ENCODE measurements around the gene CLEC2B. TPM values are rescaled to one million over a fixed set of nuclear protein-coding genes. Genes with fewer than 3 reads are reported as not detected.

Gene CLEC2B
- polyA plus RNA-seq, 1 experiment, result 0.04 TPM

DNA sequence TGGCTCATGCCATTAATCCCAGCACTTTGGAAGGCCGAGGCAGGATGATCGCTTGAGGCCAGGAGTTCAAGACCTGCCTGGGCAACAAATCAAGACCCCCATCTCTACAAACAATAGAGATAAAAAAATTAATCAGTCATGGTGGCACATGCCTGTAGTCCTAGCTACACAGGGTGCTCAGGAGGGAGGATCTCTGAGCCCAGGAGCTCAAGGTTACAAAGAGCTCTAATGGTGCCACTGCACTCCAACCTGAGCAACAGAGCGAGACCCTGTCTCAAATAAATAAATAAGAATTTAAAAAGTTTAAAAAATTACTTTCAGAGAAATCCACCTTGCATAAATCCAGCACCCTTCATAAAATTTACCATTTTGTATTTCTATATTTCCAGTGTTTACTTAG is 39.7 kb downstream of the CLEC2B start:
- no peak for DNase-seq (ENCODE audit: low read depth)
- TF ChIP-seq, protein P1, sequence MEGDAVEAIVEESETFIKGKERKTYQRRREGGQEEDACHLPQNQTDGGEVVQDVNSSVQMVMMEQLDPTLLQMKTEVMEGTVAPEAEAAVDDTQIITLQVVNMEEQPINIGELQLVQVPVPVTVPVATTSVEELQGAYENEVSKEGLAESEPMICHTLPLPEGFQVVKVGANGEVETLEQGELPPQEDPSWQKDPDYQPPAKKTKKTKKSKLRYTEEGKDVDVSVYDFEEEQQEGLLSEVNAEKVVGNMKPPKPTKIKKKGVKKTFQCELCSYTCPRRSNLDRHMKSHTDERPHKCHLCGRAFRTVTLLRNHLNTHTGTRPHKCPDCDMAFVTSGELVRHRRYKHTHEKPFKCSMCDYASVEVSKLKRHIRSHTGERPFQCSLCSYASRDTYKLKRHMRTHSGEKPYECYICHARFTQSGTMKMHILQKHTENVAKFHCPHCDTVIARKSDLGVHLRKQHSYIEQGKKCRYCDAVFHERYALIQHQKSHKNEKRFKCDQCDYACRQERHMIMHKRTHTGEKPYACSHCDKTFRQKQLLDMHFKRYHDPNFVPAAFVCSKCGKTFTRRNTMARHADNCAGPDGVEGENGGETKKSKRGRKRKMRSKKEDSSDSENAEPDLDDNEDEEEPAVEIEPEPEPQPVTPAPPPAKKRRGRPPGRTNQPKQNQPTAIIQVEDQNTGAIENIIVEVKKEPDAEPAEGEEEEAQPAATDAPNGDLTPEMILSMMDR (IDR thresholded peaks at IDR 0.05; ENCODE audit: insufficient read depth, low read depth, low read length), result no peak
- Histone ChIP-seq H3K36me3 (ENCODE audit: control insufficient read depth, insufficient read depth, low read length) (no peaks in the 10 kb centered on the region), H3K4me3 (ENCODE audit: low read depth, low read length) (no peak overlapping the region), H3K27me3 (ENCODE audit: control insufficient read depth, insufficient read depth, low read length) (no peaks in the 10 kb centered on the region)
- CTCF ChIA-PET, result interaction anchor here (2.1 kb wide), 1 partner anchor 16 kb away, joined by 9 read pairs; no protein-coding TSS in a partner anchor
- POLR2A ChIA-PET, result no interaction called here

DNA sequence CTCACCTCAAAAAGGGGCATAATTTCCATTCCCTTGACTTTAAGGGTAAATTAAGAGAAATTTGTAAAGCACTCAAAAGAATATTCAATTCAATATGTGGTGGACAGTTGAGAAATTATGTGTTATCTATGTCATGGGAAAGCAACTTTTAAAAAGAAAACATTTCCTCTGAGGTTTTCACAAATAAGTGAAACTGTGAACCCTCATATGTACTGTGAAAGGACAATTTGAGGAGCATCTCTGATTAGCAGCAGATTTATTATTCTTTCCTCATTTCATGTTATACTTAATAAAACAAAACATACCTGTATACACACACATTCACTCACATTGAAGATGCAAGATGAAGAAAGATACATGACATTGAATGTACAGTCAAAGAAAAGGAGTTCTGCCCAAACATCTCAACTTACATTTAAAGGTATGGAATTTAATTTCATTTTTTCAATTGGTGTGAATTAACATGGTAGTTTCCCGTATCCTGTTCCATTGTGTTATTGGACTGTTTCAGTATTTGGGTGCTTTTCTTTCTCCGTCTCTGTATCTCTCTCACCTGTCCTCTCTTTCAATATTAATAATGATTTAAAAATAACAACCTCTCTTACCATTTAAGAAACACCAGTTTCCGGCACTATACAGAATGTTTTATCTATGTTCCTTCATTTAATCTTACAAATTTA is 41.8 kb downstream of the CLEC2B start, which contains the start of gene KLRF1:
TSS of gene KLRF1 (plus strand) at position 273 of the 680 bp plus-strand sequence. CDS start at position 337, 64 bp downstream.
- DNase-seq (ENCODE audit: low read depth), result no peak
- TF ChIP-seq, protein P1 (IDR thresholded peaks at IDR 0.05; ENCODE audit: insufficient read depth, low read depth, low read length), result no peak
- ChIA-PET POLR2A (no interaction called here), CTCF (no interaction called here)
- H3K27me3 ChIP-seq (ENCODE audit: control insufficient read depth, insufficient read depth, low read length), result no peaks in the 10 kb centered on the region
- no peaks in the 10 kb centered on the region for H3K36me3 ChIP-seq (ENCODE audit: control insufficient read depth, insufficient read depth, low read length)
- H3K4me3 ChIP-seq (ENCODE audit: low read depth, low read length), result no peak within 1 kb of the TSS

DNA sequence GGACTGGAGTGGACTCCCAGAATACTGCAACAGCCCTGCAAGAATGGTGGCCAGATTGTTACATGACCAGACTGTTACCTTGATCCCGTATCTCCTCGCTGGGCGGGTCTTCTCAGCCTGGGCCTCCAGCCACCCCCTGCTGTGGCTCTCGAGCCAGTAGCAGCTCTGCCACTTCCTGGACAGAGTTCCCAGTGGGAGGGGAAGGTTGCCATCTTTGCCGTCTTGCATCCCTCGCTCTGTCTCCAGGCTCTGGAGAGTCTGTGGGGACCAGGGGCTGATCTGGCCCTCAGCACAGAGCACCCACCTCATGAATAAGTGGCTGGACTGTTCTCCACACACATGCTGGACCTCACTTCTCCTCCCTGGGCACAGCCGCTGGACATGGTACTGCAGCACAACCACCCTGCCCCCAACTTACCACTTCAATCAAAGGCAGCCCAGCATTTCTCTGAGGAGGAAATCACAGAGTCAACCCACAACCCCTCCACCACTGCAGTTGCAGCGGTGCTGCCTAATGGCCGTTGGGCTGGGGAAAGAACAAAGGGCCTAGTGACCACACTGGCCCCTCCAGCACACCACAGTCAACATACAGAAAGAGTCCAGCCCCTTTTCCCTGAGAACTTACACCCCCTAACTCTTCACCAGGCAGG is 48.7 kb downstream of the CLEC2B start:
- Histone ChIP-seq H3K27me3 (ENCODE audit: control insufficient read depth, insufficient read depth, low read length) (no peaks in the 10 kb centered on the region), H3K36me3 (ENCODE audit: control insufficient read depth, insufficient read depth, low read length) (no peaks in the 10 kb centered on the region), H3K4me3 (ENCODE audit: low read depth, low read length) (no peak overlapping the region)
- no peak for DNase-seq (ENCODE audit: low read depth)
- ChIA-PET POLR2A (no interaction called here), CTCF (no interaction called here)
- TF ChIP-seq, protein P1 (IDR thresholded peaks at IDR 0.05; ENCODE audit: insufficient read depth, low read depth, low read length), result no peak

DNA sequence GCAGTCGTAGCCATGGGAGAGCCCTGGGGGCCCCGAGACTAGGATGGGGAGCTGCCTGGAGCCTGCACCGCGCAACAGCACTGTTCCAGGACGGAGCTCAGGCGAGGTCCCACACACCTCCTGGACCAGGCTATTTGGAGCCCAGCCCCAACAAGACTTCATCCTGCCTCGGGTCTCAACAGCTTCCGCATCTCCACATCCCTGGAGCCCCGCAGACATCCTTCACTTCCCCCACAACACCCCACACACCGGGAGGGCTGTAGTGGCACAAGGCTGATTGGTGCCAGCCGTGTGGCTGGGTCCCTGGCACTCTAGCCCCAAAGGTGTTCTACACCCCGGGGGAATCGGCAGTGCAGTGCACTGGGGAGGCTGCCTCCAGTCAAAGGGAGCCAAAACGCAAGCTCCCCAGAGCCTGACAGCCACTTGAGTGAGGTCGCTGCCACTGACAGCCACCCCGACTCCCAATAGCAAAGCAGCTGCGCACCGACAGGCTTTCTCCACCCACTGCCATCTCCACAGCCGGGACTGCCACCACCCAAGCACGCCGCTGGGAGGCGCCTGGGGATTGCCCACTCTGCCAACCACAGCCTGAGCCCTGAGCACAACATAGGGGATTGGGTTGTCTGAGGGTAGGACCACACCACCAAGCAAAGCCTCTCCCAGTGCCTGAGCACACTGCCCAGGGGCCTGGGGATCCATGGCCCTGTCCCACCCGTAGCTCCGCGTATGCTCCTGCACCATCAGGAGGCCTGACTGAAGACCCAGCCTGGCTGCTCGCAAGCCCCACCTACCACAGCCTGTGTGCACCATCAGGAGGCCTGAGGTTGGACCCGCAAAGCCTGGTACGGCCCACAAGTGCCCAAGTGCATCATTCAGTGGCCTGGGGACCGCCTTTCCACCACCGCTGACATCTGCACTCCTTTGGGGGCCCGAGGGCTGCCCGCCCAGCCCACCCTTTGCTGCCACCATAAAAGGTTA is 55.0 kb downstream of the CLEC2B start:
- no peaks in the 10 kb centered on the region for H3K27me3 ChIP-seq (ENCODE audit: control insufficient read depth, insufficient read depth, low read length)
- TF ChIP-seq, protein P1 (IDR thresholded peaks at IDR 0.05; ENCODE audit: insufficient read depth, low read depth, low read length), result peak; percentile 91
- ChIA-PET CTCF (interaction anchor here (0.6 to 3.4 kb wide), 18 partner anchors 10 to 186 kb away, joined by 3 to 26 read pairs (median 4); no protein-coding TSS in a partner anchor), POLR2A (no interaction called here)
- peak overlapping the region; percentile 22 for H3K4me3 ChIP-seq (ENCODE audit: low read depth, low read length)
- no peak for DNase-seq (ENCODE audit: low read depth)
- H3K36me3 ChIP-seq (ENCODE audit: control insufficient read depth, insufficient read depth, low read length), result no peaks in the 10 kb centered on the region
